ENCODE results near the gene PLA2G4B.

DNA sequence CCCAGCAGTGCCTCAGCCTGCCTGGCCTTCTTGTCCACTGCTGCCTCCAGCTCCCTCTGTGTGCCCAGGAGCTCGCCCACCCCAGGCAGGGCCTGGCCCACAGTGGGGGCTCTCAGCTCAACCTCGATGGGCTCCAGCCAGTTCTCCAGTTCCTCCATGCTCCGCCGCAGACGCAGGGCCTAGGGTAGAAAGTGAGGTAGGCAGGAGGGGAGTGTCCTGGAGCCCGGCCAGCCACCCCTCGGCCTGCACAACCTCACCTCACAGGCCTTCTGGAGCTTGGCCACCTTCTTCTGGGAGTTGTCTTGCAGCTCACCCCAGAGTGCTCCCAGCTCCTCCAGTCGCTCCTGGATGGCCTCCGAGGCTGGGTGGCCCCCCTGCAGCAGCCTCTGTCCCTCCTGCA is 18.7 kb downstream of the PLA2G4B start:
- TF ChIP-seq, protein P1, sequence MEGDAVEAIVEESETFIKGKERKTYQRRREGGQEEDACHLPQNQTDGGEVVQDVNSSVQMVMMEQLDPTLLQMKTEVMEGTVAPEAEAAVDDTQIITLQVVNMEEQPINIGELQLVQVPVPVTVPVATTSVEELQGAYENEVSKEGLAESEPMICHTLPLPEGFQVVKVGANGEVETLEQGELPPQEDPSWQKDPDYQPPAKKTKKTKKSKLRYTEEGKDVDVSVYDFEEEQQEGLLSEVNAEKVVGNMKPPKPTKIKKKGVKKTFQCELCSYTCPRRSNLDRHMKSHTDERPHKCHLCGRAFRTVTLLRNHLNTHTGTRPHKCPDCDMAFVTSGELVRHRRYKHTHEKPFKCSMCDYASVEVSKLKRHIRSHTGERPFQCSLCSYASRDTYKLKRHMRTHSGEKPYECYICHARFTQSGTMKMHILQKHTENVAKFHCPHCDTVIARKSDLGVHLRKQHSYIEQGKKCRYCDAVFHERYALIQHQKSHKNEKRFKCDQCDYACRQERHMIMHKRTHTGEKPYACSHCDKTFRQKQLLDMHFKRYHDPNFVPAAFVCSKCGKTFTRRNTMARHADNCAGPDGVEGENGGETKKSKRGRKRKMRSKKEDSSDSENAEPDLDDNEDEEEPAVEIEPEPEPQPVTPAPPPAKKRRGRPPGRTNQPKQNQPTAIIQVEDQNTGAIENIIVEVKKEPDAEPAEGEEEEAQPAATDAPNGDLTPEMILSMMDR (IDR thresholded peaks at IDR 0.05), result no peak
- TF ChIP-seq POLR2A (IDR thresholded peaks at IDR 0.05), result no peak
